NCI-H1694 treated with DMSO at 0.1 percent for 48 hours (cell line): ENCODE data around the gene FGL2.
"Not testable (repeated sequence)": the region's sequence is repeated elsewhere in the genome, so short reads cannot be mapped to it uniquely, and the experiment has no call there.

ENCODE experiments used
- DNase-seq: peaks from one replicate; lab custom pipeline; 2025; lab: John Stamatoyannopoulos, UW

FGL2 gene

GRCh38 chr7:77216181-77216845, 16.7 kb upstream of the FGL2 start:
- DNase-seq: no peak

GRCh38 chr7:77209479-77210139, 10.0 kb upstream of the FGL2 start:
- no peak for DNase-seq

GRCh38 chr7:77208416-77208815, 8.8 kb upstream of the FGL2 start:
- DNase-seq: no peak

- no peak for DNase-seq
Observed at GRCh38 chr7:77205706-77206105, 6.1 kb upstream of the FGL2 start.

- no peak for DNase-seq
Observed at GRCh38 chr7:77202481-77202976, 2.9 kb upstream of the FGL2 start.

- no peak for DNase-seq
Observed at GRCh38 chr7:77200542-77200941, 923 bp upstream of the FGL2 start.

GRCh38 chr7:77197141-77197540, 2.5 kb downstream of the FGL2 start:
- no peak for DNase-seq

- DNase-seq: no peak
Observed at GRCh38 chr7:77188731-77189437, 10.7 kb downstream of the FGL2 start.

GRCh38 chr7:77185866-77186265, 13.8 kb downstream of the FGL2 start:
- no peak for DNase-seq

GRCh38 chr7:77184990-77185389, 14.6 kb downstream of the FGL2 start:
- DNase-seq: no peak

GRCh38 chr7:77184463-77184862, 15.2 kb downstream of the FGL2 start:
- no peak for DNase-seq

- DNase-seq: no peak
Observed at GRCh38 chr7:77182261-77182660, 17.4 kb downstream of the FGL2 start.

GRCh38 chr7:77181734-77182133, 17.9 kb downstream of the FGL2 start:
- DNase-seq: no peak

GRCh38 chr7:77181015-77181595, 18.5 kb downstream of the FGL2 start:
- DNase-seq: no peak

- DNase-seq: not testable (repeated sequence)
Observed at GRCh38 chr7:77178024-77178423, 21.6 kb downstream of the FGL2 start.

GRCh38 chr7:77177321-77177904, 22.2 kb downstream of the FGL2 start:
- DNase-seq: not testable (repeated sequence)

- DNase-seq: not testable (repeated sequence)
Observed at GRCh38 chr7:77175274-77175800, 24.3 kb downstream of the FGL2 start.

- not testable (repeated sequence) for DNase-seq
Observed at GRCh38 chr7:77174418-77174817, 25.2 kb downstream of the FGL2 start.

GRCh38 chr7:77172437-77173172, 27.0 kb downstream of the FGL2 start:
- not testable (repeated sequence) for DNase-seq

- DNase-seq: not testable (repeated sequence)
Observed at GRCh38 chr7:77171073-77171472, 28.5 kb downstream of the FGL2 start.

GRCh38 chr7:77157446-77157845, 42.2 kb downstream of the FGL2 start:
- DNase-seq: no peak
